Measurements from ENCODE around the gene EHMT1. TPM values are rescaled to one million over a fixed set of nuclear protein-coding genes. Genes with fewer than 3 reads are reported as not detected.

The EHMT1 gene
- total and polyA plus RNA-seq, 9 of the 15 experiments (the other 6 are each of a cell fraction or from before 2014, with no cell fraction given) = 2.2 to 76.0 (median 36.4) TPM

- Histone ChIP-seq H3K36me3 (ENCODE audit: control insufficient read depth, insufficient read depth, low read length) (peaks cover 46% of the 10 kb centered on the region; the same call in 2 of the 3 replicates), H3K4me3 (no peak overlapping the region), H4K20me1 (replicated peaks; ENCODE audit: control insufficient read depth, insufficient read depth, low read length) (0 out of 2 replicates have a peak, but pooled peaks cover 3% of the 10 kb centered on the region), H3K9me1 (ENCODE audit: control insufficient read depth, insufficient read depth, low read length) (no peaks in the 10 kb centered on the region), H3K27me3 (ENCODE audit: control insufficient read depth in 2 of 2, insufficient read depth in 2 of 2, low read length in 2 of 2) (no peaks in the 10 kb centered on the region), H3K9me3 (replicated peaks; ENCODE audit: control insufficient read depth, insufficient read depth, low read depth, low read length) (no peaks in the 10 kb centered on the region; the same call in 1 of the 2 replicates), H3K9ac (ENCODE audit: insufficient read depth in 1 of 2, low read depth in 2 of 2, low read length in 2 of 2) (no peak overlapping the region), H3K4me1 (replicated peaks in 1 of 2; ENCODE audit: control insufficient read depth in 2 of 2, insufficient read depth in 2 of 2, low read length in 2 of 2) (no peaks in the 10 kb centered on the region), H2AFZ (ENCODE audit: low read depth, low read length) (no peak overlapping the region), H3K4me2 (ENCODE audit: insufficient read depth, low read length) (no peak overlapping the region), H3K27ac (ENCODE audit: extremely low read depth, low read depth, low read length) (no peak overlapping the region), H3K79me2 (ENCODE audit: control insufficient read depth, insufficient read depth, low read length) (no peaks in the 10 kb centered on the region)
- no TSS peak for BruUV-seq (replicated peaks)
- in situ Hi-C loops (cut with MboI) (no loop called here), intact Hi-C loops (cut with micrococcal nuclease) (no loop called here)
- ATAC-seq (no peak), DNase-seq (ENCODE audit: extremely low read depth in 1 of 4, low spot score in 3 of 4) (no peak), FAIRE-seq (no peak)
- CTCF ChIA-PET (ENCODE audit: low intra/inter-chr PET ratio) = no interaction called here
- POLR2A ChIA-PET = interaction anchor here (0.6 kb wide), 1 partner anchor 51 kb away, joined by 3 read pairs; no protein-coding TSS in a partner anchor
- TF ChIP-seq MAFF (IDR thresholded peaks at IDR 0.05; ENCODE audit: low read length) = peak; percentile 63
- TF ChIP-seq C11orf30 (IDR thresholded peaks at IDR 0.05; ENCODE audit: low read depth) = peak; percentile 62
- peak; percentile 63 for TF ChIP-seq MAFK (IDR thresholded peaks at IDR 0.05; ENCODE audit: low read length)
- TF ChIP-seq ZNF316 (IDR thresholded peaks at IDR 0.05) = peak; percentile 68
- TF ChIP-seq FOSL1 (tag; conservative IDR thresholded peaks at IDR 0.05) = no peak
- no peak for TF ChIP-seq HEY1 (CRISPR knock-in tag; IDR thresholded peaks at IDR 0.05; ENCODE audit: borderline replicate concordance)
- WGBS (ENCODE audit: insufficient coverage, low coverage, missing lambda C conversion rate) = 88% methylated on average over 10 of the region's 10 CpGs
Measured at GRCh38 chr9:137823986-137824771, 205.4 kb downstream of the EHMT1 start.
